Measurements from ENCODE around the gene LTBP1. TPM values are rescaled to one million over a fixed set of nuclear protein-coding genes. Genes with fewer than 3 reads are reported as not detected.

The LTBP1 gene
- total RNA-seq, 1 donor from 2014 or later: 246 TPM

- no peak for DNase-seq (ENCODE audit: low spot score)
Observed at GRCh38 chr2:33202641-33203522, 256.1 kb downstream of the LTBP1 start.

GRCh38 chr2:33204945-33205344 is 258.2 kb downstream of the LTBP1 start:
- no peak for DNase-seq (ENCODE audit: low spot score)

GRCh38 chr2:33205693-33206434 is 259.1 kb downstream of the LTBP1 start:
- DNase-seq (ENCODE audit: low spot score): no peak

GRCh38 chr2:33207151-33207740 is 260.5 kb downstream of the LTBP1 start:
- DNase-seq (ENCODE audit: low spot score): no peak

GRCh38 chr2:33208400-33208799 is 261.6 kb downstream of the LTBP1 start:
- no peak for DNase-seq (ENCODE audit: low spot score)

- peak; percentile 53 for DNase-seq (ENCODE audit: low spot score)
Observed at GRCh38 chr2:33209976-33210375, 263.2 kb downstream of the LTBP1 start.

GRCh38 chr2:33210626-33211025 is 263.9 kb downstream of the LTBP1 start:
- DNase-seq (ENCODE audit: low spot score): peak; percentile 63

- peak; percentile 45 for DNase-seq (ENCODE audit: low spot score)
Observed at GRCh38 chr2:33212151-33212550, 265.4 kb downstream of the LTBP1 start.

- no peak for DNase-seq (ENCODE audit: low spot score)
Observed at GRCh38 chr2:33213244-33213643, 266.5 kb downstream of the LTBP1 start.

- no peak for DNase-seq (ENCODE audit: low spot score)
Observed at GRCh38 chr2:33213648-33214047, 266.9 kb downstream of the LTBP1 start.

GRCh38 chr2:33214436-33214835 is 267.7 kb downstream of the LTBP1 start:
- no peak for DNase-seq (ENCODE audit: low spot score)

GRCh38 chr2:33214857-33215256 is 268.1 kb downstream of the LTBP1 start:
- DNase-seq (ENCODE audit: low spot score): no peak

GRCh38 chr2:33215299-33215698 is 268.5 kb downstream of the LTBP1 start:
- DNase-seq (ENCODE audit: low spot score): peak; percentile 18

- DNase-seq (ENCODE audit: low spot score): no peak
Observed at GRCh38 chr2:33215983-33216382, 269.2 kb downstream of the LTBP1 start.

GRCh38 chr2:33216508-33217182 is 269.9 kb downstream of the LTBP1 start:
- no peak for DNase-seq (ENCODE audit: low spot score)

GRCh38 chr2:33217406-33217805 is 270.7 kb downstream of the LTBP1 start:
- DNase-seq (ENCODE audit: low spot score): no peak

GRCh38 chr2:33219114-33219513 is 272.4 kb downstream of the LTBP1 start:
- no peak for DNase-seq (ENCODE audit: low spot score)

GRCh38 chr2:33219850-33220275 is 273.1 kb downstream of the LTBP1 start:
- peak; percentile 7 for DNase-seq (ENCODE audit: low spot score)

GRCh38 chr2:33220533-33220932 is 273.8 kb downstream of the LTBP1 start:
- peak; percentile 12 for DNase-seq (ENCODE audit: low spot score)

GRCh38 chr2:33221046-33221784 is 274.5 kb downstream of the LTBP1 start:
- no peak for DNase-seq (ENCODE audit: low spot score)

GRCh38 chr2:33222309-33222708 is 275.6 kb downstream of the LTBP1 start:
- no peak for DNase-seq (ENCODE audit: low spot score)

Measured in umbilical cord (tissue), 2 donors.